ENCODE data around the gene DCTN2. TPM values are rescaled to one million over a fixed set of nuclear protein-coding genes. Genes with fewer than 3 reads are reported as not detected.

Gene DCTN2
- total RNA-seq, 2 experiments from 2014 or later: 39.6 TPM

GRCh38 chr12:57545809-57546437, 1.1 kb downstream of the DCTN2 start:
- POLR2A ChIA-PET: interaction anchor here (1.0 to 2.6 kb wide), 6 partner anchors 11 to 85 kb away, joined by 3 to 11 read pairs (median 5); partner anchors contain the start of gene DDIT3
- H3K9me3 Mint-ChIP-seq: no peaks in the 10 kb centered on the region
- Histone ChIP-seq H3K36me3 (ENCODE audit: insufficient read depth, low read length) (peaks cover 5% of the 10 kb centered on the region), H3K4me1 (ENCODE audit: insufficient read depth, low read length) (peaks cover 35% of the 10 kb centered on the region), H3K4me3 (ENCODE audit: low read length) (peak overlapping the region; percentile 74), H3K27me3 (ENCODE audit: control insufficient read depth in 1 of 2, insufficient read depth in 2 of 2, low read length in 2 of 2) (peaks cover 4 to 8% of the 10 kb centered on the region in 2 experiments), H3K9me3 (ENCODE audit: control insufficient read depth in 1 of 2, insufficient read depth in 1 of 2, low read length in 2 of 2) (no peaks in the 10 kb centered on the region), H3K27ac (ENCODE audit: low read depth in 1 of 2, low read length in 2 of 2) (peak overlapping the region in 1 of 2 donors; percentile 63)
- TF ChIP-seq CTCF (IDR thresholded peaks at IDR 0.05): no peak
- DNase-seq: no peak
- no peak for ATAC-seq (ENCODE audit: poor library complexity)
- peaks cover 18% of the 10 kb centered on the region for H3K36me3 Mint-ChIP-seq (ENCODE audit: low read depth)
- H3K27ac Mint-ChIP-seq: peak overlapping the region; percentile 86
- intact Hi-C loops (cut with DNase I, micrococcal nuclease): loop anchor here (1.0 to 5.0 kb wide), 7 partner anchors 23 to 87 kb away; partner anchors contain the start of genes ARHGAP9 (in 1 of the 2), GLI1 (in 1 of the 2), MARS1 (in 1 of the 2) and MBD6 (in 1 of the 2)
- CTCF ChIA-PET: interaction anchor here (0.7 to 1.6 kb wide), 9 partner anchors 8 to 87 kb away, joined by 3 to 6 read pairs (median 3); partner anchors contain the start of gene GLI1
- peaks cover 49% of the 10 kb centered on the region for H3K4me1 Mint-ChIP-seq (ENCODE audit: low read depth)
- H3K4me3 Mint-ChIP-seq: peak overlapping the region; percentile 100
- H3K27me3 Mint-ChIP-seq: no peaks in the 10 kb centered on the region

GRCh38 chr12:57543581-57543980, 3.4 kb downstream of the DCTN2 start:
- Histone ChIP-seq H3K9me3 (ENCODE audit: control insufficient read depth in 1 of 2, insufficient read depth in 1 of 2, low read length in 2 of 2) (no peaks in the 10 kb centered on the region), H3K27ac (ENCODE audit: low read depth in 1 of 2, low read length in 2 of 2) (no peak overlapping the region), H3K4me1 (ENCODE audit: insufficient read depth, low read length) (peaks cover 20% of the 10 kb centered on the region), H3K36me3 (ENCODE audit: insufficient read depth, low read length) (peaks cover 16% of the 10 kb centered on the region), H3K27me3 (ENCODE audit: control insufficient read depth in 1 of 2, insufficient read depth in 2 of 2, low read length in 2 of 2) (no peaks in the 10 kb centered on the region), H3K4me3 (ENCODE audit: low read length) (no peak overlapping the region)
- DNase-seq: no peak
- no peak for TF ChIP-seq CTCF (IDR thresholded peaks at IDR 0.05)
- Mint-ChIP-seq H3K4me1 (ENCODE audit: low read depth) (peaks cover 48% of the 10 kb centered on the region), H3K27ac (peak overlapping the region; percentile 29), H3K9me3 (no peaks in the 10 kb centered on the region), H3K36me3 (ENCODE audit: low read depth) (peaks cover 39% of the 10 kb centered on the region), H3K27me3 (no peaks in the 10 kb centered on the region), H3K4me3 (no peak overlapping the region)
- ChIA-PET POLR2A (no interaction called here), CTCF (no interaction called here)
- no peak for ATAC-seq (ENCODE audit: poor library complexity)
- intact Hi-C loops (cut with DNase I, micrococcal nuclease): no loop called here

- H3K4me3 ChIP-seq (ENCODE audit: low read length): no peak overlapping the region
- ChIA-PET POLR2A (no interaction called here), CTCF (no interaction called here)
- H3K4me3 Mint-ChIP-seq: no peak overlapping the region
- no peak overlapping the region for H3K27ac Mint-ChIP-seq
- no peaks in the 10 kb centered on the region for H3K9me3 Mint-ChIP-seq
- no peaks in the 10 kb centered on the region for H3K9me3 ChIP-seq (ENCODE audit: control insufficient read depth in 1 of 2, insufficient read depth in 1 of 2, low read length in 2 of 2)
- H3K27me3 Mint-ChIP-seq: no peaks in the 10 kb centered on the region
- H3K27me3 ChIP-seq (ENCODE audit: control insufficient read depth in 1 of 2, insufficient read depth in 2 of 2, low read length in 2 of 2): no peaks in the 10 kb centered on the region
- peaks cover 23% of the 10 kb centered on the region for H3K36me3 ChIP-seq (ENCODE audit: insufficient read depth, low read length)
- TF ChIP-seq CTCF (IDR thresholded peaks at IDR 0.05): no peak
- DNase-seq (no peak), ATAC-seq (ENCODE audit: poor library complexity) (no peak)
- peaks cover 37% of the 10 kb centered on the region for H3K4me1 Mint-ChIP-seq (ENCODE audit: low read depth)
- H3K36me3 Mint-ChIP-seq (ENCODE audit: low read depth): peaks cover 48% of the 10 kb centered on the region
- no peak overlapping the region for H3K27ac ChIP-seq (ENCODE audit: low read depth in 1 of 2, low read length in 2 of 2)
- H3K4me1 ChIP-seq (ENCODE audit: insufficient read depth, low read length): peaks cover 17% of the 10 kb centered on the region
- intact Hi-C loops (cut with DNase I, micrococcal nuclease): no loop called here
These were observed 5.3 kb downstream of the DCTN2 start for GRCh38 chr12:57541717-57542116.
